OCI-LY3 (cell line): Measurements from ENCODE around the gene VOPP1.

Experiments used
- H2AFZ ChIP-seq: fragments of 200-600, 300-600 bp; shearing (Covaris generic); 2 replicates; pipeline ENCODE4 v1.6.0; 2014; ENCODE audit warnings: antibody characterized with exemption, low read depth, low read length
- H3K27ac ChIP-seq: fragments of 200-600, 300-600 bp; sonication (generic); 2 replicates; pipeline ENCODE4 v1.5.1; 2014; ENCODE audit warnings: mild to moderate bottlenecking, low read length, moderate library complexity, mixed read lengths
- H3K27me3 ChIP-seq: fragments of 200-600, 300-600 bp; sonication (generic); 2 replicates; pipeline ENCODE4 v1.6.1; 2014; ENCODE audit warnings: low read depth, low read length, mixed read lengths
- H3K36me3 ChIP-seq: fragments of 200-600, 300-600 bp; sonication (generic); replicated peaks from 2 replicates; pipeline ENCODE3; 2014; ENCODE audit warnings: low read depth, low read length, mixed read lengths
- H3K4me1 ChIP-seq: fragments of 300-600, 200-600 bp; sonication (generic); 2 replicates; pipeline ENCODE4 v1.6.1; 2014; ENCODE audit warnings: low read length, mixed read lengths
- H3K4me2 ChIP-seq: fragments of 200-600, 300-600 bp; sonication (generic); 2 replicates; pipeline ENCODE4 v1.6.1; 2014; ENCODE audit warnings: low read length, mixed read lengths
- H3K4me3 ChIP-seq: fragments of 300-600, 200-600 bp; sonication (generic); 2 replicates; pipeline ENCODE4 v1.5.1; 2014; ENCODE audit warnings: antibody characterized with exemption, mild to moderate bottlenecking, low read length, moderate library complexity
- H3K79me2 ChIP-seq: fragments of 300-600, 200-600 bp; shearing (Covaris generic); 2 replicates; pipeline ENCODE4 v1.6.1; 2014; ENCODE audit warnings: mild to moderate bottlenecking, low read length, mixed read lengths
- H3K9ac ChIP-seq: fragments of 300-600, 200-600 bp; shearing (Covaris generic); 2 replicates; pipeline ENCODE4 v1.6.0; 2014; ENCODE audit warnings: mild to moderate bottlenecking, low read length, moderate library complexity
- H3K9me3 ChIP-seq: fragments of 200-600, 300-600 bp; shearing (Covaris generic); 2 replicates; pipeline ENCODE4 v1.6.1; 2014; ENCODE audit warnings: low read length, mixed read lengths; ENCODE audit not compliant: insufficient read depth
- H4K20me1 ChIP-seq: fragments of 200-600, 300-600 bp; sonication (generic); 2 replicates; pipeline ENCODE4 v1.6.1; 2016; ENCODE audit warnings: low read length, mixed read lengths; ENCODE audit not compliant: insufficient read depth
- CTCF ChIP-seq: fragments of 200-600, 300-600 bp; sonication (generic); IDR thresholded peaks from 2 replicates; pipeline ENCODE4 v1.5.1; 2014; ENCODE audit warnings: antibody characterized with exemption, low read length, low read depth
- EZH2phosphoT487 ChIP-seq: fragments of 200-600 bp; shearing (Covaris generic); IDR thresholded peaks from 2 replicates; pipeline ENCODE4 v1.6.1; 2018; ENCODE audit warnings: antibody characterized with exemption, mixed run types, low read depth

VOPP1 gene

GRCh38 chr7:55423277-55423711 lies 149.0 kb downstream of the VOPP1 start:
- H3K27ac ChIP-seq = no peak overlapping the region
- no peaks in the 10 kb centered on the region for H3K27me3 ChIP-seq
- no peak overlapping the region for H3K4me2 ChIP-seq
- no peaks in the 10 kb centered on the region for H3K9me3 ChIP-seq
- peaks cover 4% of the 10 kb centered on the region for H3K36me3 ChIP-seq
- H3K9ac ChIP-seq = no peak overlapping the region
- H3K4me1 ChIP-seq = peaks cover 7% of the 10 kb centered on the region
- no peaks in the 10 kb centered on the region for H4K20me1 ChIP-seq
- H2AFZ ChIP-seq = no peak overlapping the region
- no peak overlapping the region for H3K4me3 ChIP-seq
- no peak for TF ChIP-seq EZH2phosphoT487
- TF ChIP-seq CTCF = no peak
- H3K79me2 ChIP-seq = no peaks in the 10 kb centered on the region
